Ishikawa (cell line): ENCODE results near the gene BEND5.

Experiments
- CEBPB ChIP-seq: IDR thresholded peaks from 2 replicates; pipeline ENCODE4 v1.6.1; 2012
- CREB1 ChIP-seq: IDR thresholded peaks from 2 replicates; pipeline ENCODE4 v1.6.1; 2012; ENCODE audit warnings: low read depth
- EGR1 ChIP-seq: IDR thresholded peaks from 2 replicates; pipeline ENCODE4 v1.6.1; 2012
- EP300 ChIP-seq: IDR thresholded peaks from 2 replicates; pipeline ENCODE4 v1.6.1; 2012; ENCODE audit warnings: borderline replicate concordance
- FOXM1 ChIP-seq: IDR thresholded peaks from 2 replicates; pipeline ENCODE4 v1.6.1; 2012; ENCODE audit warnings: low read depth, borderline replicate concordance
- NFIC ChIP-seq: IDR thresholded peaks from 2 replicates; pipeline ENCODE4 v1.6.1; 2012
- RAD21 ChIP-seq: IDR thresholded peaks from 2 replicates; pipeline ENCODE4 v1.6.1; 2012; ENCODE audit warnings: low read depth
- TAF1 ChIP-seq: IDR thresholded peaks from 2 replicates; pipeline ENCODE4 v1.6.1; 2012; ENCODE audit warnings: low read depth, mild to moderate bottlenecking
- TCF12 ChIP-seq: IDR thresholded peaks from 2 replicates; pipeline ENCODE4 v1.6.1; 2012; ENCODE audit warnings: low read depth
- TEAD4 ChIP-seq: IDR thresholded peaks from 2 replicates; pipeline ENCODE4 v1.6.1; 2012
- YY1 ChIP-seq: IDR thresholded peaks from 2 replicates; pipeline ENCODE4 v1.6.1; 2012; ENCODE audit warnings: low read depth
- ZBTB7A ChIP-seq: IDR thresholded peaks from 2 replicates; pipeline ENCODE4 v1.6.1; 2012; ENCODE audit warnings: low read depth
- TF ChIP-seq, protein P1 (sequence below): IDR thresholded peaks from 2 replicates; pipeline ENCODE4 v1.6.1; 2012
- TF ChIP-seq, protein P2 (sequence below): IDR thresholded peaks from 2 replicates; pipeline ENCODE4 v1.6.1; 2012
- TF ChIP-seq, protein P3 (sequence below): IDR thresholded peaks from 2 replicates; pipeline ENCODE4 v1.6.1; 2012; ENCODE audit warnings: low read depth, mild to moderate bottlenecking

BEND5 gene

DNA sequence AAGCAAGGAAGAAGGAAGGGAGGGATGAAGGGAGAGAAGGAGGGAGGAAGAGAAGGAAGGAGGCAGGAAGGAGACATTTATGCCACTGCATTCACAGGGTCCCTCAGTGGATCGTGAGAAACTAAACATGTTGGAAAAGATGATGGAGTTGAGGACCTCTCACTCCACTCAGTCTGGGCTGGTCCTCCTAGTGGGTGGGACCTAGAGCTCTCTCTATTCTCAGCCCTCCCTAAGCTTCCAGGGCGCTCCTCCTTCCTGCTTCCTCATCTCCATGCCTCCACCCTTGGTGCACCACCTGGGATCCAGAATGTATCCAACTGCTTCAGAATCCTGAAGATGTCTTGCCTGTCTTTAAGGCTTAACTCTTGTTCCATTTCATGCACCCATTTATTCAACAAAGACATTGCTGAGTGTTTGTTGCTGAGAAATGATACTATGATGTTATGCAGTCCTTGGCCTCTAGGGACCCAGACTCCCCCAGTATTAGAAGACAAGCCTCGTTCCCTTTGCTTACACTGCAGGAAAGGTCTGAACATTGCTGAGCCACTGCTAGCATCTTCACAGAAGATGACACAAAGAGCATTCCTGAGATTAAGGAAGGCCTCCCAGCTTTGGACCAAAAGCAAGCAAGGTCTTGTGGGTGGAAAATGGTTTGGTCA lies 88.5 kb downstream of the BEND5 start:
- TF ChIP-seq, protein P1, sequence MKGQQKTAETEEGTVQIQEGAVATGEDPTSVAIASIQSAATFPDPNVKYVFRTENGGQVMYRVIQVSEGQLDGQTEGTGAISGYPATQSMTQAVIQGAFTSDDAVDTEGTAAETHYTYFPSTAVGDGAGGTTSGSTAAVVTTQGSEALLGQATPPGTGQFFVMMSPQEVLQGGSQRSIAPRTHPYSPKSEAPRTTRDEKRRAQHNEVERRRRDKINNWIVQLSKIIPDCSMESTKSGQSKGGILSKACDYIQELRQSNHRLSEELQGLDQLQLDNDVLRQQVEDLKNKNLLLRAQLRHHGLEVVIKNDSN: no peak
- TF ChIP-seq TEAD4 (no peak), EGR1 (no peak), EP300 (no peak), TCF12 (no peak), CEBPB (no peak), TAF1 (no peak), FOXM1 (no peak), CREB1 (no peak), RAD21 (no peak), YY1 (no peak), NFIC (no peak), ZBTB7A (no peak)
- TF ChIP-seq, protein P2, sequence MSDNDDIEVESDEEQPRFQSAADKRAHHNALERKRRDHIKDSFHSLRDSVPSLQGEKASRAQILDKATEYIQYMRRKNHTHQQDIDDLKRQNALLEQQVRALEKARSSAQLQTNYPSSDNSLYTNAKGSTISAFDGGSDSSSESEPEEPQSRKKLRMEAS: no peak
- TF ChIP-seq, protein P3, sequence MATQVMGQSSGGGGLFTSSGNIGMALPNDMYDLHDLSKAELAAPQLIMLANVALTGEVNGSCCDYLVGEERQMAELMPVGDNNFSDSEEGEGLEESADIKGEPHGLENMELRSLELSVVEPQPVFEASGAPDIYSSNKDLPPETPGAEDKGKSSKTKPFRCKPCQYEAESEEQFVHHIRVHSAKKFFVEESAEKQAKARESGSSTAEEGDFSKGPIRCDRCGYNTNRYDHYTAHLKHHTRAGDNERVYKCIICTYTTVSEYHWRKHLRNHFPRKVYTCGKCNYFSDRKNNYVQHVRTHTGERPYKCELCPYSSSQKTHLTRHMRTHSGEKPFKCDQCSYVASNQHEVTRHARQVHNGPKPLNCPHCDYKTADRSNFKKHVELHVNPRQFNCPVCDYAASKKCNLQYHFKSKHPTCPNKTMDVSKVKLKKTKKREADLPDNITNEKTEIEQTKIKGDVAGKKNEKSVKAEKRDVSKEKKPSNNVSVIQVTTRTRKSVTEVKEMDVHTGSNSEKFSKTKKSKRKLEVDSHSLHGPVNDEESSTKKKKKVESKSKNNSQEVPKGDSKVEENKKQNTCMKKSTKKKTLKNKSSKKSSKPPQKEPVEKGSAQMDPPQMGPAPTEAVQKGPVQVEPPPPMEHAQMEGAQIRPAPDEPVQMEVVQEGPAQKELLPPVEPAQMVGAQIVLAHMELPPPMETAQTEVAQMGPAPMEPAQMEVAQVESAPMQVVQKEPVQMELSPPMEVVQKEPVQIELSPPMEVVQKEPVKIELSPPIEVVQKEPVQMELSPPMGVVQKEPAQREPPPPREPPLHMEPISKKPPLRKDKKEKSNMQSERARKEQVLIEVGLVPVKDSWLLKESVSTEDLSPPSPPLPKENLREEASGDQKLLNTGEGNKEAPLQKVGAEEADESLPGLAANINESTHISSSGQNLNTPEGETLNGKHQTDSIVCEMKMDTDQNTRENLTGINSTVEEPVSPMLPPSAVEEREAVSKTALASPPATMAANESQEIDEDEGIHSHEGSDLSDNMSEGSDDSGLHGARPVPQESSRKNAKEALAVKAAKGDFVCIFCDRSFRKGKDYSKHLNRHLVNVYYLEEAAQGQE: no peak

DNA sequence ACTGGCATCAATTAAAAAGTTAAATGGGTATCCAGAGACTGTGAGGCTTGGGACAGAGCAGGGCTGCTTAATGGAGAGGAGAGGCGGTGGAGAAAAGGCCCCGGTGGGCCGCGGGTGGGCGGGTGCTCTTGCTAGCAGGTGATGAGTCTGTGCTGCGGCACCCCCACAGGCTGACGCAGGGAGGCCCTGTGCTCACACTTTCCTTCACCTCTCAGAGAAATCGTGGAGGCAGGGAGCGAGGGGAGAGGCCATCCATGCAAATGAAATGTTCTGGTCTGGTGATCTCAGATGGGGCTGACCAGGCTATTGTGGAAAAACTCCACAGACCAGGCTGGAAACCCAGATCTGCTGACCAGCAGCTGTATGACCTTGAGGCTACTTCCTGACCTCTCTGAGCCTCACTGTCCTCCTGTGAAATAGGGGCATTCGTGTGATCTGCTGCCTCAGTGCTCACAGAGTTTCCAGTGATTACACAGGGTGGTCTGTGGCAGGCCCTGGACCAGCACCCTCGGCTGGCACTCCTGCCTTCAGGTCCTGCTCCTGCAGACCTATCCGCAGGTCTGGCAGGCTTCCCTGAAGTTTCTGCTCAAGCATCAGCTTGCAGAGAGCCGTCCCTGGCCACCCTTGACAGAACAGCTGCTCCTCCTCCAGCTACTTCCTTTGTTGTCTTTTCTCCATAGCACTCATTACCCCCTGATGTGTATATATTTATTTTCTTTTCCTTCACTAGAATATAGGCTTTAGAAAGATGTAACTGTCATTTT lies 89.2 kb downstream of the BEND5 start:
- TF ChIP-seq, protein P1: no peak
- TF ChIP-seq ZBTB7A (no peak), EP300 (no peak), RAD21 (no peak), YY1 (no peak), CREB1 (no peak)
- TF ChIP-seq, protein P2: no peak
- TF ChIP-seq, protein P3: no peak

DNA sequence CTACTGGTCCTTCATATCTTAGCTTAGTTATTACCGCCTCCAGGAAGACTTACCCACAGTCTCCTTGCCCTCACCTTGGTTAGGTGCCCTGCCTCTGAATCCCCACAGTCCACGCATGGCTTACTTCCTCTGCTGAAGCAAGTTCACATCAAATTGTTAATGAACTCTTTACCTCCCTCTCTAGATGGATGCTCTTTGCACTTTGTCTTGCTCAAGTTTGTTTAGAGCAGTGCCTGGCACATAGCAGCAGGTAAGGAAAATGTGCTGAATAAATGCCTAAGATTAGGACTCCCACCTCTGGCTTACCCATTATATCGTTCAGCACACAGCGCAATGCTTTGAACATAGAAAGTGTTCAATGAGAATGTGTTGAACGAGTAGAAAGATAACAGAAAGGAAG lies 90.5 kb downstream of the BEND5 start:
- TF ChIP-seq EP300 (no peak), ZBTB7A (no peak), YY1 (no peak)
- TF ChIP-seq, protein P2: no peak

DNA sequence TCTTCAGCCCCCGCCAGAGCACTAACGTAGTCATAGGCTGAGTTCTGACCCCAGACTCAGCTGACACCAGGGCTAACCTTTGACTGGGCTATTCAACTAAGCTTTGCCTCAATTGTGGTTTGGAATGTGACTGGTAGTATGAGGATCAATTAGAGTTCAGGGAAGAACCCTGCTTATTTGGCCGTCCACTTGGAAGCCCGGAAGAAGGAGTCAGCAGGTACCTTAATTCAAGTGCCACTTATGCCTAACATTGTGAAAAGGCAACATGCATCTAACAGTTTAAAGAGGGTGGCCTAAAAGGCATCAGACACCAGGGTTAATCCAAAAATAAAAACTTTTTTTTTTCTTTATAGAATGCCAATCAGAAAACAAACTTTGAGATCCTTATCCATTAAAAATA lies 92.3 kb downstream of the BEND5 start:
- TF ChIP-seq NFIC (no peak), FOXM1 (no peak), ZBTB7A (no peak), RAD21 (no peak), CEBPB (no peak)
- TF ChIP-seq, protein P1: no peak
- TF ChIP-seq, protein P3: no peak
